Motor neuron (in vitro differentiated cells): ENCODE data around the gene LTBP4. TPM values are rescaled to one million over a fixed set of nuclear protein-coding genes. Genes with fewer than 3 reads are reported as not detected.
A peak's percentile ranks its signal among the peaks of the same experiment; 100 is the strongest.
"Not testable (repeated sequence)": the region's sequence is repeated elsewhere in the genome, so short reads cannot be mapped to it uniquely, and the experiment has no call there.

Source experiments
- ATAC-seq, 8 experiments: fragments of 200-7000 bp; cut with Tn5 transposase; replicated peaks in 6 of 8; 2 replicates each; pipeline ENCODE4 v1.8.0; 2021; ENCODE audit warnings: mild to moderate bottlenecking in 8 of 8, moderate library complexity in 8 of 8
- H3K27ac ChIP-seq, 2 donors: fragments of 250-450 bp; sonication (Bioruptor Pico); 2 replicates each; pipeline ENCODE4 v1.9.0; 2021; ENCODE audit warnings: antibody characterized with exemption in 2 of 2, mild to moderate bottlenecking in 2 of 2, moderate library complexity in 1 of 2
- H3K4me1 ChIP-seq, 2 donors: fragments of 250-450 bp; sonication (Bioruptor Pico); replicated peaks in 1 of 2; 2 replicates each; pipeline ENCODE4 v1.6.1; 2021; ENCODE audit warnings: antibody characterized with exemption in 2 of 2, mild to moderate bottlenecking in 2 of 2, moderate library complexity in 1 of 2
- H3K4me3 ChIP-seq, 5 donors: fragments of 250-450 bp; sonication (Bioruptor Pico); 2 replicates each; pipeline ENCODE4 v1.9.0; 2021; ENCODE audit warnings: antibody characterized with exemption in 5 of 5, mild to moderate bottlenecking in 5 of 5, moderate library complexity in 4 of 5
- WGBS, 10 experiments: fragments of 450-650 bp; shearing (Covaris generic); methylation state at CpG; one replicate each; pipeline ENCODE4 v1.0.0; 2022; 5-methylcytosine and 5-hydroxymethylcytosine counted together
- in situ Hi-C, 9 experiments: fragments of 400-800 bp; cut with MboI; loops; one replicate each; pipeline ENCODE4 v1.15.0; 2021; ENCODE audit warnings: low sequenced_read_pairs in 9 of 9, low pct_unique_long_range_greater_than_20kb in 2 of 9; ENCODE audit not compliant: unreplicated experiment in 9 of 9
- total RNA-seq, 8 experiments: library from RNA; unstranded; fragments of 300-600 nt; gene quantifications; 2 replicates each; pipeline versions ENCODE4 v1.2.3 to v1.2.4, GENCODE V29; 2022

Gene LTBP4
- total RNA-seq, 8 experiments from 2014 or later = 1.8 to 52.8 (median 20.1) TPM

DNA sequence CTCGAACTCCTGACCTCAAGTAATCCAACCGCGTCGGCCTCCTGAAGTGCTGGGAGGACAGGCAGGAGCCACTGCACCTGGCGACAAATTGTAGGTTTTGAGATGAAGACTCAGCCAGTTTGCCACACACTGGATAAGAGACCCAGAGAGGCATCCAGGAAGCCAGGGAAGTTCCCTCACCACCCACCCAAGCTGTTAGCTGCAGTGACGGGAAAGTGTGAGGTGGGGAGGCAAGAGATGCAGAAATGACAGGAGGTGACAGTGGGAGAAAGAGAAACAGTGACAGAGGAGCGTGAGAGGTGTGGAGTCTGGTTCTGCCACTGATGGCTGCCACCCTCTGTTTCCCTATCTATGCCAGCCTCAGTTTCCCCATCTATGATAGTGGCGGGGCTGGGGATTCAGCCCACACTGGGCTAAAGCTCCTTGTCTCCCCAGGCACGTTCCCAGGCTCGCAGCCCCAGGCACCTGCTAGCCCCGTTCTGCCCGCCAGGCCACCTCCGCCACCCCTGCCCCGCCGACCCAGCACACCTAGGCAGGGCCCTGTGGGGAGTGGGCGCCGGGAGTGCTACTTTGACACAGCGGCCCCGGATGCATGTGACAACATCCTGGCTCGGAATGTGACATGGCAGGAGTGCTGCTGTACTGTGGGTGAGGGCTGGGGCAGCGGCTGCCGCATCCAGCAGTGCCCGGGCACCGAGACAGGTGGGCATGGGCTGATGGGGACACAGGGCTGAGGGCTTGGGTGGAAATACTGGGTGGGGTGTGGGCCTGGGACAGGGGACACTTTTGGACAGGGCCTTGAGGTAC is 21.0 kb downstream of the LTBP4 start:
- no peak overlapping the region for H3K27ac ChIP-seq
- in situ Hi-C loops = no loop called here
- peaks cover 0 to 10% of the 10 kb centered on the region in 2 donors for H3K4me1 ChIP-seq
- WGBS, 10 experiments = 93 to 100% (median 100%) methylated on average over 1 to 9 of the region's 24 CpGs; no CpG with 5 or more reads in 4 of the 10 experiments
- H3K4me3 ChIP-seq = no peak overlapping the region
- ATAC-seq = no peak

DNA sequence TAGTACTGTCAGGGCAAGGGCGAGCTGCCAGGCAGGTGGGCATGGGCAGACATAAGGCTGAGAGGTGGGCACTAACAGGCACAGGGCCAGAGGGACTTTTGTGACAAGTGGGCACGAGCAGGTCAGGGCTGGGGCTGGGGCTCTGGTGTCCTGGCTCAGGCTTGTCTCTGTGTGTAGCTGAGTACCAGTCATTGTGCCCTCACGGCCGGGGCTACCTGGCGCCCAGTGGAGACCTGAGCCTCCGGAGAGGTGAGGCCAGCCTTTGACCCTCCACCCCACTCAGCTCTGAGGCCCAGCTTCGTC is 21.6 kb downstream of the LTBP4 start:
- Histone ChIP-seq H3K4me3 (no peak overlapping the region), H3K27ac (no peak overlapping the region), H3K4me1 (peaks cover 0 to 10% of the 10 kb centered on the region in 2 donors)
- ATAC-seq = no peak
- 80 to 100% (median 90%) methylated on average over 1 to 5 of the region's 7 CpGs; no CpG with 5 or more reads in 2 of the 10 experiments for WGBS, 10 experiments
- in situ Hi-C loops = no loop called here

DNA sequence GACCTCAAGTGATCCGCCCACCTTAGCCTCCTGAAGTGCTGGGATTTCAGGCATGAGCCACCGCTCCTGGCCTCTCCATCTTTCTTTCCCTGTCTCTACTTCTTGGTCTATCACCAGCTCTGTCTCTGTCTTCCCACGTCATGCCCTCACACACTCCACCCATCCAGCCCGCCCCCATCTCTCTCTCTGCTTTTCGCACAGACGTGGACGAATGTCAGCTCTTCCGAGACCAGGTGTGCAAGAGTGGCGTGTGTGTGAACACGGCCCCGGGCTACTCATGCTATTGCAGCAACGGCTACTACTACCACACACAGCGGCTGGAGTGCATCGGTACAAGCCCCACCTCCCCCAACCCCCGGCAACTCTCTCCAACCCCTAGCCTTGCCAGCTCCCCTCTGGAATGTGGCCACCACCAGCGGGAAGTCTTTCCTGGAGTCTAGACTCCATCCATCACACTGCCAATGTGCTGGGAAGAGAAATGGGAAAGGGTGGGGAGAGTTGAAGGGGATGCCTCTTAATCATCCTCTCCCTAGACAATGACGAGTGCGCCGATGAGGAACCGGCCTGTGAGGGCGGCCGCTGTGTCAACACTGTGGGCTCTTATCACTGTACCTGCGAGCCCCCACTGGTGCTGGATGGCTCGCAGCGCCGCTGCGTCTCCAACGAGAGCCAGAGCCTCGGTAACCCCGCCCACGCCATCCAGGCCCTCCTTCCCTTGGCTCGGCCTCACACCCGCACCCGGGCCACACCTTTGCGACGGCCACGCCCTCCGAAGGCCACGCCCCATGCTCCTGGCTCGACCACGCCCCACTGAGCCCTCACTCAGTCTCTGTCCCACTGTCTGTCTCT is 22.5 kb downstream of the LTBP4 start:
- Histone ChIP-seq H3K4me1 (peaks cover 0 to 10% of the 10 kb centered on the region in 2 donors), H3K27ac (no peak overlapping the region), H3K4me3 (no peak overlapping the region)
- 38 to 100% (median 73%) methylated on average over 1 to 11 of the region's 41 CpGs; no CpG with 5 or more reads in 3 of the 10 experiments for WGBS, 10 experiments
- in situ Hi-C loops = no loop called here
- ATAC-seq = peak in 6 of 8 experiments; percentile 66 to 82 (median 75)

DNA sequence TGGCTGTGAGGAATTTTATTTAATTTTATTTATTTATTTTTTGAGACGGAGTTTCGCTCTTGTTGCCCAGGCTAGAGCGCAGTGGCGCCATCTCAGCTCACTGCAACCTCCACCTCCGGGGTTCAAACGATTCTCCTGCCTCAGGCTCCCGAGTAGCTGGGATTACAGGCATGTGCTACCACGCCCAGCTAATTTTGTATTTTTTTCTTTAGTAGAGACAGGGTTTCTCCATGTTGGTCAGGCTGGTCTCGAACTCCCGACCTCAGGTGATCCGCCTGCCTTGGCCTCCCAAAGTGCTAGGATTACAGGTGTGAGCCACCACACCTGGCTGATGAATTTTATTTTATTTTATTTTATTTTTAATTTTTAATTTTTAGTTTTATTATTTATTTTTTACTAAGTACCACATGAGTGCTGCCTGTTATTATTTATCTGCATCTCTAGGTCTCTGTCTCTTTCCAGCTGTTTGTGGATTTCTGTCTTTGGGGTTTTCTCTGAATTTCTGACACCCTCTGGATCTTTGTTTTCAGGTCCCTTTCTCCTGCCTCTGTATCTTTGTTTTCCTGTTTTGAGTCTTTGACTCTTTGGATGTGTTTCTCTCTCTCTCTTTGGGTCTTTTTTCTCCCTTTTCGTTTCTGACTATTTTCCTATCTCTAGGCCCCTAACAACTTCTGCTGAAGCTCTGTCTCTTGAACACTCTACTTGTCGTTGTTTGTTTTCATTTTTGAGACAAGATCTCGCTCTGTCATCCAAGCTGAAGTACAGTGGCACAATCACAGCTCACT is 23.4 kb downstream of the LTBP4 start:
- in situ Hi-C loops = loop anchor here in 1 of 9 experiments (25.0 kb wide), 2 partner anchors 312 to 487 kb away; no protein-coding TSS in a partner anchor
- WGBS, 10 experiments = 60 to 100% (median 89%) methylated on average over 1 to 13 of the region's 14 CpGs; no CpG with 5 or more reads in 1 of the 10 experiments
- H3K4me1 ChIP-seq = peaks cover 0 to 10% of the 10 kb centered on the region in 2 donors
- H3K27ac ChIP-seq, H3K4me3 ChIP-seq, ATAC-seq: not testable (repeated sequence)

DNA sequence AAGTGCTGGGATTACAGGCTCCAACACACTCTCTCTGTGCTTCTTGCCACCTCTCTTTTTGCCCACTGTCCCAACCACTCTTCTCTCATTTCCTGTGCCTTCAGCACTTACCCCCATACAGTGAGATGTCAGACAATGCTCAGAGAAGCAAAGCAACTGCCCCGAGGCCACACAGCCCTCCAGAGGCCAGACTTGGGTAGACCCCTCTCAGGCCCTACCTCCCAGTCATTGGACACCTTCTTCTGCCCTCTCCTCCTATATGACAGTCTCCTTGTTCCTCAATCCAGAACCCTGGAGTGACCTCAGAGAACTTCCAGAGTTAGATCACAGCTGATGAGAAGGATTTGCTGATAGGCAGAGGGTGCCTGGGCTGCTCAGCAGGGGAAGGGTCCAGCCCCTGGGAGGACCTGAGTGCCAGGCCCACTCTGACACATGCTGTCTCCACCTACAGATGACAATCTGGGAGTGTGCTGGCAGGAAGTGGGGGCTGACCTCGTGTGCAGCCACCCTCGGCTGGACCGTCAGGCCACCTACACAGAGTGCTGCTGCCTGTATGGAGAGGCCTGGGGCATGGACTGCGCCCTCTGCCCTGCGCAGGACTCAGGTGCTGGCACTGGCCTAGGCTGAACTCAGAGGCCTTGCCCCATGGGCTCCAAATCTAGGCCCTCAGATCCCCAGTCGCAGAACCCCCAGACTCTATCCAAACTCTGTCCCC is 24.4 kb downstream of the LTBP4 start:
- H3K4me3 ChIP-seq = no peak overlapping the region
- H3K4me1 ChIP-seq = peaks cover 0 to 10% of the 10 kb centered on the region in 2 donors
- no peak overlapping the region for H3K27ac ChIP-seq
- in situ Hi-C loops = loop anchor here in 1 of 9 experiments (25.0 kb wide), 2 partner anchors 313 to 488 kb away; no protein-coding TSS in a partner anchor
- no peak for ATAC-seq
- WGBS, 10 experiments = 94 to 100% methylated on average over 1 to 5 of the region's 7 CpGs; no CpG with 5 or more reads in 8 of the 10 experiments

DNA sequence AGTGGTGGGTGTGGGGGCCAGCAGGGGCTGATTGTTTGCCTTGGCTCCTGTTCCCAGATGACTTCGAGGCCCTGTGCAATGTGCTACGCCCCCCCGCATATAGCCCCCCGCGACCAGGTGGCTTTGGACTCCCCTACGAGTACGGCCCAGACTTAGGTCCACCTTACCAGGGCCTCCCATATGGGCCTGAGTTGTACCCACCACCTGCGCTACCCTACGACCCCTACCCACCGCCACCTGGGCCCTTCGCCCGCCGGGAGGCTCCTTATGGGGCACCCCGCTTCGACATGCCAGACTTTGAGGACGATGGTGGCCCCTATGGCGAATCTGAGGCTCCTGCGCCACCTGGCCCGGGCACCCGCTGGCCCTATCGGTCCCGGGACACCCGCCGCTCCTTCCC is 25.7 kb downstream of the LTBP4 start:
- H3K4me1 ChIP-seq = peaks cover 0 to 10% of the 10 kb centered on the region in 2 donors
- no peak overlapping the region for H3K27ac ChIP-seq
- H3K4me3 ChIP-seq = no peak overlapping the region
- no peak for ATAC-seq
- WGBS, 10 experiments = 94 to 100% (median 100%) methylated on average over 2 to 7 of the region's 24 CpGs; no CpG with 5 or more reads in 7 of the 10 experiments
- in situ Hi-C loops = loop anchor here in 1 of 9 experiments (25.0 kb wide), 2 partner anchors 315 to 490 kb away; no protein-coding TSS in a partner anchor

DNA sequence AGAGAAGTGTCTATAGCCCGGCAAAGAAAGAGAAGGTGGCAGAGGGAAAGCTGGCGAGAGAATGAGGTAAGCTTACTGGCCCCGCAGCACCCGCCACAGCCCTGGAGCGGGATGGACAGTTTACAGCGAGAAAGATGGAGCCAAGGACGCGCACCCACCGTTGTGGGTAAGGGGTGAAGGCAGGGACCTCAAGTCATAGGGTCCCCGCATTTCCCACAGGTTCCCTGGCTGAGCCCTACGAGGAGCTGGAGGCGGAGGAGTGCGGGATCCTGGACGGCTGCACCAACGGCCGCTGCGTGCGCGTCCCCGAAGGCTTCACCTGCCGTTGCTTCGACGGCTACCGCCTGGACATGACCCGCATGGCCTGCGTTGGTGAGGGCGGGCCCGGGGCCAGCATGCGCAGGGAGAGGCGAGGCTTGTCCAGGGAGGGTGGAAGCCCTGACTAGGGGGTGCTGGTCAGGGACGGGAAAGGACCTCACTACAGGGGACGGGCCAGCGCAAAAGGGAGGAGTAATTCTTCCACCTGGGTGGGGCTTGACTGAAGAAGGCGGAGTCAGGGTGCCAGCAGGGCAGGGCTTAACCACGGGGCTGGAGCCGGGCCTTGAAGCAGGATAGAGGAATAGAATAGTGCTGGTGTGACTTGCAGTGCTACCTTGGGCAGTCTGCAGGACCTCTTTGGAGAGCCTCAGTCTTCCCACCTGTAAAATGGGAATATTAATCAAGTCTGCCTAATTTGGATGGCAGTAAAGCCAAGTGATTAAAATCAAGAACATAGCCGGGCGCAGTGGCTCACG is 26.5 kb downstream of the LTBP4 start:
- no peak overlapping the region for H3K4me3 ChIP-seq
- H3K4me1 ChIP-seq = peaks cover 0 to 13% of the 10 kb centered on the region in 2 donors
- in situ Hi-C loops = loop anchor here in 1 of 9 experiments (25.0 kb wide), 2 partner anchors 315 to 490 kb away; no protein-coding TSS in a partner anchor
- 81 to 100% (median 96%) methylated on average over 1 to 16 of the region's 39 CpGs for whole genome bisulfite sequencing, 10 experiments
- peak in 1 of 8 experiments; percentile 38 for ATAC-seq
- no peak overlapping the region for H3K27ac ChIP-seq

DNA sequence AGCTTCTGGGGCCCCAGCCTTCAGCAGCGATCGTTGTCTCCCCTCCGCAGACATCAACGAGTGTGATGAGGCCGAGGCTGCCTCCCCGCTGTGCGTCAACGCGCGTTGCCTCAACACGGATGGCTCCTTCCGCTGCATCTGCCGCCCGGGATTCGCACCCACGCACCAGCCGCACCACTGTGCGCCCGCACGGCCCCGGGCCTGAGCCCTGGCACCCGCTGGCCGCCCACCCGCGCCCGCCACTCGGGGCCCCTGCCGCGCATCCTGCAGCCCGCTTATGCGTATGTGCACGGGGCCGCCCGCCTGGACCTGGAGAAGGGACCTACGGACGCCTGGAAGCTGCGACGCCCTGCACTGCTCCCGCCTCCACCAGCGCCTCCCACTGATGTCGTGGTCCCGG is 28.2 kb downstream of the LTBP4 start:
- 80 to 100% (median 97%) methylated on average over 1 to 20 of the region's 42 CpGs; no CpG with 5 or more reads in 4 of the 10 experiments for WGBS, 10 experiments

DNA sequence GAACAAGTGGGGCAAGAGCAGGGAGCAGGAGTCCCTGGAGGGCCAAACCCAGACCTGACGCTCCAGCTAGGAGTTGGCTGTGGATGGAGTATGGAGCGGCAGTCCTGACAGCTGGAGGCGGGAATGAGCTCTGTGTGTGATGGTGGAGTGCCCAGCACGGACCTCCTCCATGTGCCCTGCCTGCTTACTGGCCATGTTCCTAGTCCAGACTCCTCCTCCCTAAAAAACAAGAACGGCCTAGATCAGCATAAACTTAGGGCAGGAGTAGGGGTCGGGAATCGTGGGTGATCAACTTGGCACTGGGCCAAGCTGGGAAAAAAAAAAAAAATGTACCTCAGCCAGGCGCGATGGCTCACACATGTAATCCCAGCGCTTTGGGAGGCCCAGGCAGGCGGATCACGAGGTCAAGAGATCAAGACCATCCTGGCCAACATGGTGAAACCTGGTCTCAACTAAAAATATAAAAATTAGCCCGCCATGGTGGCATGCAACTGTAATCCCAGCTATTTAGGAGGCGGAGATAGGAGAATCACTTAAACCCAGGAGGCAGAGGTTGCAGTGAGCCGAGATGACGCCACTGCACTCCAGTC is 29.5 kb downstream of the LTBP4 start:
- in situ Hi-C loops = loop anchor here in 1 of 9 experiments (25.0 kb wide), 2 partner anchors 318 to 493 kb away; no protein-coding TSS in a partner anchor
- H3K27ac ChIP-seq = no peak overlapping the region

More for the DNA sequence above, 28.2 kb downstream of the LTBP4 start:
- Histone ChIP-seq H3K27ac (no peak overlapping the region), H3K4me1 (peaks cover 0 to 6% of the 10 kb centered on the region in 2 donors), H3K4me3 (no peak overlapping the region)
- no peak for ATAC-seq
- in situ Hi-C loops = loop anchor here in 1 of 9 experiments (25.0 kb wide), 2 partner anchors 317 to 492 kb away; no protein-coding TSS in a partner anchor

DNA sequence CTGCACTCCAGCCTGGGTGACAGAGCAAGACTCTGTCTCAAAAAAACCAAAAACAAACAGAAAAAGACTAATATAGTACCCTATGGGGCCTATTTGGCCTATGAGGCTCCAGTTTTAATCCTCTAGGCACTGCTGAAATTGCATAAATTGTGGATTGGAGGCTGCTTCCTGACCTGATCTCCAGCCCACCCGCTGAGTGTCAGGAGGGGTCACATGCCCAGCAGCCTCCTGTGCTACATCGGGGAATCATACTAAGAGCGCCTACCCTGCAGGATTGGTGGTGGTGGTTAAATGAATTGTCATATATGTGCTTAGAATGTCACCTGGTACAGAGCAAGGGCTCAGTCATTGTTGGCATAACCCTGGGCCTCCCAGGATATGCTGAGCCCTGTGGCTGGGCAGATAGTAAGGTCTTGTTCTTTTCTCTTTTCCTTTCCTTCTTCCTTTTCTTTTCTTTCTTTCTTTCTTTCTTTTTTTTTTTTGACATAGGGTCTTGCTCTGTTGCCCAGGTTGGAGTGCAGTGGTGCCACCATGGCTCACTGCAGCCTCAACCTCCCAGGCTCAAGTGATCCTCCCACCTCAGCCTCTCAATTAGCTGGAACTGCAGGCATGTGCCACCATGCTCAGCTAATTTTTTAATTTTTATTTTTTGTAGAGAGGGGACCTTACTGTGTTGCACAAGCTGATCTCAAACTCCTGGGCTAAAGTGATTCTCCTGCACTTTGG is 31.3 kb downstream of the LTBP4 start:
- Histone ChIP-seq H3K4me3 (no peak overlapping the region), H3K27ac (no peak overlapping the region), H3K4me1 (peaks cover 0 to 6% of the 10 kb centered on the region in 2 donors)
- 30 to 100% (median 60%) methylated on average over 1 to 3 of the region's 3 CpGs; no CpG with 5 or more reads in 1 of the 10 experiments for WGBS, 10 experiments
- in situ Hi-C loops = loop anchor here in 1 of 9 experiments (25.0 kb wide), 2 partner anchors 320 to 495 kb away; no protein-coding TSS in a partner anchor
- no peak for ATAC-seq

More for the DNA sequence above, 29.5 kb downstream of the LTBP4 start:
- 50 to 97% (median 79%) methylated on average over 3 to 12 of the region's 16 CpGs; no CpG with 5 or more reads in 2 of the 10 experiments for WGBS, 10 experiments
- no peak for ATAC-seq
- no peak overlapping the region for H3K4me3 ChIP-seq
- peaks cover 0 to 6% of the 10 kb centered on the region in 2 donors for H3K4me1 ChIP-seq
